GM04504 (cell line): Measurements from ENCODE around the gene GM2A.

Source experiments
- DNase-seq: peaks from one replicate; pipeline ENCODE4 v3.0.0-alpha.2; 2012; ENCODE audit warnings: low read depth

The GM2A gene

GRCh38 chr5:151252762-151253604 is at the start of gene GM2A:
Gene GM2A (plus strand): TSS chr5:151253185. CDS start chr5:151253217, 32 bp downstream.
- DNase-seq: peak; percentile 98

DNA sequence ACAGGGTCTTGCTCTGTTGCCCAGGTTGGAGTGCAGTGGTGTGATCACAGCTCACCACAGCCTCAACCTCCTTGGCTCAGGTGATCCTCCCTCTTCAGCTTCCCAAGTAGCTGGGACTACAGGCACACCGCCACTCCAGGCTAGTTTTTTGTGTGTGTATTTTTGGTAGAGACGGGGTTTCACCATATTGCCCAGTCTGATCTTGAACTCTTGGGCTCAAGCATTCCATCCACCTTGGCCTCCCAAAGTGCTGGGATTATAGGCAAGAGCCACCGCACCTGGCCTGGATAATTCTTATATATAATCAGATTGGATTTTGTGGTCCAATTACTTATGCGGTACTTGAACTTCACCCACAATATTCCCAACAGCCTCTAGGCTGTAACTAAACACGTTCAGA is 48.9 kb upstream of the GM2A start:
- no peak for DNase-seq

GRCh38 chr5:151205411-151205810 is 47.6 kb upstream of the GM2A start:
- no peak for DNase-seq

DNA sequence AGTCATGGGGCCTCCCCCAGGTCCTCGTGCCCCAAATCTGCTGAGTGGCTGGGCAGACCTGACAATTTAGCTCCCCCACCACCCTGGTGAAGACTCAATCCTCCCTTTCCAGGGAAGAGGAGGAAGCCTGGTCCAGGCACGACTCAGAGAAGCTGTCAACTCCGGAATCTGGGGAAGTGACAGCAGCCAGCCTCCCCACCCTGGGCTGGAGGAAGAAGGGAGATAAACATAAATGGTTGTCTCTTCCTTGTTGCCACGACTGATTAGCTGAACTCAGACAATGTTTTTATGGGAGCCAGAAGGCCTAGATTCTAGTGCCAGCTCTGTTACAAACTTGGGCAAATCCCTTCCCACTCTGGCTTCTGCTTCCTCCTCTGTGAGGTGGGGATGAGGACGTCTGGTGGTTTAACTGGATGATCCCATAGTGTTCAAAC is 44.5 kb upstream of the GM2A start:
- no peak for DNase-seq

DNA sequence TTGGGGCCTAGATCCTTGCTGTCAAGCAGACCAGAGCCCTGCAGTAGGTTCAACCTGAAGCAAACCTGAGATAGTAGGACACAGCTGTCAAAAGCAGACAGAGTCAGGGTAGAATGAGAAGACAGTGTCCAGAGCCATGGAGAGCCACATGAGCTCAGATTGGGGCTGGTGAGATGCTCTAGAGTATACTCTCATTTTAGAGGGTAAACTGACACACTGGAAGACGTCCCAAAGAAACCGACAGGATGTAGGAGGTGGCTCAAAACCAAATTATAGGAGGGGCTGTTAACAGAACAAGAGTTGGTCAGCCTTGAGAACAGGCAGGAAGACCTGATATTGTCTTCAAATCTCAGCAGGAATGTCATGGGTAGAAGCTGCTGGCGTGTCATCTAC is 40.6 kb upstream of the GM2A start:
- no peak for DNase-seq

DNA sequence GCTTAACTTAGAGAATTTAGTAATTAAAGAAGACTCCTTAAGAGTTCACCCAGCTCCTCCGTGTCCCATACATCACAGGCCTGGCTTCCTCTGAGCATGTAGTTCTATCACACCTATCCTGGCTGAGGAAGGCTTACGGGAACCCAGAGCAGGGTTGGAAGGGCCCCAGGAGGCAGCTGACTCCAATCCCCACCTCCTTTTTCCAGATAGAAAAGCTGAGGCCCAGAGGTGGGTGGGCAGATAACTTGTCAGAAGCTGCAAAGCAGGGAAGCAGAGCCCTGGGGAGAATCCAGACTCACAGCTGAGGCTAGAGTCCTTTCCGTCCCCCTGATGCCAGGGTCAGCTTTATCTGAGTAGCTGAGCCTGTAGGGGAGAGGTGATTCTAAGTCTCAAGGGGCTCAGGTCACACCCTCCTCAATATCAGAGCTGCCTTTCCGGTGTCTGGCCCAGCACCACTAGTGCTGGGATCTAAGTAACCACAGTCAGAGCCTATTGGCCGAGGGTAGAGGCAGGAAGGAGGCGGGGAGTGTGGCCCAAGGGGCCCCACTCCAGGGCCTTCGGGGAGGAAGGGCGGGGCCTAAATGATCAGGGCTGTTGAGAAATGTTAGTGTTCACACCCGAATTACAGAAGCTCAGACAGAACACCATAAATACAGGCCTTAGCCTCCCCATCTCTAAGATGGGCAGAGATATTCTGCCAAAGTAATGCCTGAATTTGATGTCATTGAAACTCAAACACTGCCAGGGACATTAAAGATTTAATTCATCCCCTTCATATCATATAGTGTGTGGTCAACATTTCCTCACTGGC is 39.0 kb upstream of the GM2A start:
- no peak for DNase-seq

DNA sequence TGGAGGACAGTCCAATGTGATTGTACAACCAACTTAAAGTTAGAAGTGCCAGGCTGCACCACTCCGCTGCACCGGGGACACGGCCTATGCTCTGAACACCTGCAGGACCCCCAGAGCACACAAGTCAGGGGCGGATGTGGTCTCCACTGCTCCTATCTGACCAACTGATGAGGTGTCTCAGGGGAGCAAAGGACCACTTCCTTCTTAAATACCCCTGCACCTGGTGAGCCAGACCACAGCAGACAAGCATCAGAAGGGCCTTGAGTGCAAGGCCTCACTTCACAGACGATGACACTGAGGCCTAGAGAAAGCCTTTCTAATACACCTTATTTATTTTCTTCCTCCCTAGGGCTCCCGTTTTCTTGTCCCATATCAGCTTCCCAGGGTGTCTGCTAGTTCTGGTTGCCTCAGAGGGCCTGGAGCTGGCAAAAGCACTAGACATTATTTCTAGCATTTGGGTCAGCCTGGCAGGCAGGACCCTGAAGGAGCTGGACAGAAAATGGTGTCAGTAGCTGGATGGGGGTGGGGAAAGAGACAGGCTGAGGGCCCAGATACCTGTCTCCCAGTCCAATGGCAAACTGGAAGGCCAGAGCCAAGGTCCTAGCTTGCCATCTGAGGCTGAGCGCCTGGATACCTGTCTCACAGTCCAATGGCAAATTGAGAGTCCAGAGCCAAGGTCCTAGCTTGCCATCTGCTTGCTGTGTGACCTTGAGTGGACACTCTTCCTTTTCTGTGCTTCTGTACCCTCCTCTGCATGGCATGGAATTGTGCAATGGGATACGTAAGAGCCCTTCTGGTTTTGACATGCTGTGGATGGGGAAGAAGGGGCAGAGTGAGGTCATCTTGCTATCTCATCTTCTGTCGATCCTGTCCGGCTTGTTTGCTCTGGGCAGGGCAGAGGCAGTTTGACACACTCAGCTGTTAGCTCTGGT is 38.1 kb upstream of the GM2A start:
- DNase-seq: no peak

GRCh38 chr5:151215546-151215880 is 37.5 kb upstream of the GM2A start:
- no peak for DNase-seq

DNA sequence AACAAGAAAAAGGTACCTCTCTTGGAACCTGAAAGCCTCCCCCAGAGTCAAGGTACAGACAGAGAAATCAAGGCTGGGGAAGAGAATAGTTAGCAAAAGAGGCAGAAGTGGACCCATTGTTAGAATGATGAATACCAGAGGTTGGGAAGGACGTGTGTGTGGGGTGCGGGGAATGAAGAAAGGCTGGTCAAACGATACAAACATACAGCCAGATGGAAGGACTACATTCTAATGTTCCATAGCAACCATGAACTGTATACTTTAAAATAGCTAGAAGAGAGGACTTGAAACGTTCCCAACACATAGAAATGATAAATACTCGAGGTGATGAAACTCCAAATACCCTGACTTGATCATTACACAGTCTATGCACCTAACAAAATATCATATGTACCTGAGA is 36.2 kb upstream of the GM2A start:
- DNase-seq: no peak

- DNase-seq: no peak
Observed at GRCh38 chr5:151218177-151218576, 34.8 kb upstream of the GM2A start.

GRCh38 chr5:151219138-151219537 is 33.8 kb upstream of the GM2A start:
- no peak for DNase-seq

DNA sequence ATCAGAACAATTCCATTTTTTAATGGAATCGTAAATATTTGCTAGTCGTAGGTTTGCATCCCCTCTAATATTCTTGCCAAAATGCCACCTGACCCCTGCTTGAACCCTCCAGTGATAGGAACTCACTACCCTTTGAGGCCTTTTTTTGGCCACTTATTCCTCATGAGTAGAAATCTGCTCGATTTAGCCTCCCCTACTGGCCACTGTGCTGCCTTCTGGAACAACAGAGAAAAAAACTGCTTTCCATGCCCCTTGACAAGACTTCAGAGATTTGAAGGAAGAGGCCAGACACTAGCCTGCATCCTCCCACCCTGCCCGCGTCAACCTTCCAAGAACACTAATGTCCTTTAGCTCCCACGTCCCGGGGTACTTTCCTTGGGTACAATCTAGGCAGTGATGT is 33.2 kb upstream of the GM2A start:
- DNase-seq: no peak

DNA sequence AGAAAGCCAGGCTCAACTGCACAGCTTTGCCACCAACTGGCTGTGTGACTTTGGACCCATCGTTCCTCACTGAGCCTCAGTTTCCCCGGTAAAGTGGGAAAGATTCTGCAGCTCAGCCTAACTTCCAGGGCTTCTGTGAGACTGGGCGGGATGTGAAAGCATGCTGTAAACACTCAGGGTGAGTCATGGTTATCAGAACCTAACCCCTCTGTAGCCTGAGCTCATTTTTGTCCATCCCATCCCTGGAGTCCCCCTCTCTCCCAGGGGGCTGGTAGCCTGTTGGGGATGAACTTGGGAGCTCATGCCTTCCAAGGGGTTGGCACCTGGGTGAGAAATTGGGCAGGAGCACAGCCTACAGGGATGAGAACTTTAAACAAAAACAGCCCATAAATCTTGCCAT is 31.4 kb upstream of the GM2A start:
- DNase-seq: no peak

DNA sequence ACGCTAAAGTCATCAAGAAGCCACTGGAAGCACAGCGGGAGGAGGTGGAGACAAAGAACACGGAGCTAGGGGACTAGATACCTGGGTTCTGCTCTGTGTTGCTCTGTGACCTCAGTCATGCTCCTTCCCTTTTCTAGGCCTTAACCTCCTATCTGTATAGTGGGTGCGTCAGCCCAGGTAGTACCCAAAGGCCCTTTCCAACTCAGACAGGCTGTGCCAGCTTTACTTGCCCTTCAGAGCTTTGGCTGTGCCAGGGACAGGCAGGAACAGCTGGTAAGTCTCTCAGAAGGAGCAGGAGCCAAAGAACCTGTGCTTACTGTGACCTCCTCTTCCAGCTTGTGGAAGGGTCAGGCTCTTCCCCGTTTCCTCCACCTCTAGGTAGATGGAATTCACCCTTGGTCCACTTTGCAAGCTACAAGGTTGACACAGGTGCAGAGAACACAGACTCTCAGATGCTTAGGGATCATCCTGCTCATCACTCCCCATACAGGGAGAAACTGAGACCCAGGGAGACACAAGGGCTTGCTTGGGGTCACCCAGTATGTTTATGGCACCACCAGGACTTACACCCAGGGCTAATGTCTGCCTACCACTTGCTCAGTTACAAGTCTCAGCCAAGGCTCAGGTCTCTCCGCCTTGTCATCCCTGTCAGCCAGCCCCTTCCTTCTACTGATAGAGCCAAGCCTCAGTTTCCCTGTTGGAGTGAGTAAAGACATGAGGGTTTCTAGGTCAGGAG is 30.8 kb upstream of the GM2A start:
- no peak for DNase-seq

- DNase-seq: no peak
Observed at GRCh38 chr5:151222790-151223446, 30.1 kb upstream of the GM2A start.

GRCh38 chr5:151223447-151224264 is 29.3 kb upstream of the GM2A start, which contains the start of gene CCDC69:
Gene CCDC69 (minus strand): TSS chr5:151224092. CDS start chr5:151223970, 122 bp downstream.
- peak; percentile 27 for DNase-seq

DNA sequence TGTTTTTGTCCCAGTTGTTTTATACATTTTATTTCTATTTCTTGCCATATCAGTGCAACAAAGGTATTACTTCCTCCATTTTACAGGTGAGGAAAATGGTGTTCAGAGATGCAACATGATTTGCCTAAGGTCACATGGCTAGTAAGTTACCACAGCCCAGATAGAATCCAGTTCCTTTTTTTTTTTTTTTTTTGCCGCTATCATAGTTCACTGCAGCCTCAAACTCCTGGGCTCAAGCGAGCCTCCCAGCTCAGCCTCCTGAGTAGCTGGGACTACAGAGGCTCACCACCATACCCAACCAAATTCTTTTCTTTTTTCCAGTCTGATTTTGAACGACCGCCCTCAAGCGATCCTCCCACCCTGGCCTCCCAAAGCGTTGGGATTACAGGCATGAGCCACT is 28.6 kb upstream of the GM2A start:
- DNase-seq: no peak

DNA sequence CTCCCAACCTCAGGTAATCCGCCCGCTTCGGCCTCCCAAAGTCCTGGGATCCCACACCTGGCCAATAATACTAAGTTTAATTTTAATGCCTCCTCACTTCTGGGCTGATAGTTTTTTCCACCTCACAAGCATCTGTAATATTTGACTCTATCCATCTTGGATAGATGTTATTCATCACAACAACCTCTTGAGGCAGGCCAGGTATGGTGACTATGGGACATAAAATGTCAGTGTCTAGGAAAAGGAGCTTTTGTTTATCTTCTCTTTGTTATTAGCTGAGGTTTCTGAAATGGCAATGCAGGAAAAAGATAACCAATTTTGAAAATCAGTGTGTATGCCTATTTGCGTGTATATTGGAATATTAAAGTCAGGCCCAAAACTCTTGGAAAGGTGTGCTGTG is 27.9 kb upstream of the GM2A start:
- DNase-seq: no peak

DNA sequence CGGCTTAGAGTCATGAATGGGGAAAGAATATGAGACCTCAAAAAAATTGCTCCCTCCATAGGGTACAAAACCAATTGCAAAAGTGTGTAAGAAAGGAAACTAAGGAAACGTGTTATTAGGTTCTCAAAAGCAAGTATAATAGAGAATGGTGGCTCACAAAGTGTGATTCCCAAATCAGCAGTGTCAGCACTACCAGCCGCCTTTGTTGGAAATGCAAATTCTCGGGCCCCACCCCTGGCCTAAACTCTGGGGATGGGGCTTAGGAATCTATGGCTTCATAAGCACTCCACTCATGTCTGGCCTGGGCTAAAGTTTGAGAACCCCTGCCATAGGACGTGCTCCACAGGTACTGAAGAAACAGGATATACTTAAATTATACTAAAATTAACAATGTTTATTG is 27.5 kb upstream of the GM2A start:
- DNase-seq: no peak

DNA sequence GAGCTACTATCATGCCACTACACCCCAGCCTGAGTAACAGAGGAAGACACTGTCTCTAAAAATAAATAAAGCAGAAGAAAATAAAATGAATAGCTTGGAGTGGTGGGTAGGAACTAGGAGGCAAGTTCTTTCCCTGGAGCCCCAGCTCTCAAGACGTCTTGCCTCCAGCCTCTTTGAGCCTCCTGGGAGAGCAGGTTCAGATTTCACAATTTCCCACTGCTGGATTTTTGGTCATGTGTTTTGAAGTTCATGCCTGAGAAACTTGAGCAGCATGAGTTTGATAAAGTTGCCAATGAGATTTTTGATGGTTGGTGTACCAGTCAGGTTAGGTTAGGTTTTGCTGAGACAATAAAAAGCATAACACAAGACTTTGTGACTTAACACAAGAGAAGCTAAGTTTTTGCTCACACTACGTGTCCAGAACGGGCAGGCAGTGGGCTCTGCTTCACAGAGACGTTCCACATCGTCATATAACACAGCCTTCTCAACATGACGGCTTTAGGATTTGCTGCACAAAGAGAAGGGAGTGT is 25.0 kb upstream of the GM2A start:
- DNase-seq: no peak
